DMS 273 treated with DMSO at 0.1 percent for 48 hours (cell line): ENCODE data around the gene RAET1G.
A peak's percentile ranks its signal among the peaks of the same experiment; 100 is the strongest.
"Not testable (repeated sequence)": the region's sequence is repeated elsewhere in the genome, so short reads cannot be mapped to it uniquely, and the experiment has no call there.

Experiments
- DNase-seq: peaks from one replicate; lab custom pipeline; 2025; lab: John Stamatoyannopoulos, UW

RAET1G gene

DNA sequence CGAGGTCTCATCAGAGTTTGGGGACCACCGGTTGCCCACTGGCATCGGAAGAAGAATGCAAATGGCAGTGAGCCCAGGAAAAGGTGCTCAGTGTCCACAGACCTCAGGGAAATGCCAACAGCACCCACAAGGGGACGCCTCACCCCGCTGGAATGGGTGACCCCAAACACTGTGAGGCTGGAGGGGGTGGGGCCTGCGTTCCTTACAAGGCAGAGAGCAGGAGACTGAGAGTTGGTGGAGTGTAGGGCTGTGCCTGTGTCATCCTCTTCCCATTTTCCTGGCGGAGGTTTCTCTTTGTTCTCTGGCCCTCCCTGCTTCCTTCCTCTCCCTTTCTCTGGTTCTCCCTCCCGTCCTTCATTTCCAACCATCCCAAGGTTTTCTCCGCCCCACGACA is 31.0 kb upstream of the RAET1G start:
- not testable (repeated sequence) for DNase-seq

- not testable (repeated sequence) for DNase-seq
These were observed 30.5 kb upstream of the RAET1G start for GRCh38 chr6:149953390-149953789.

GRCh38 chr6:149951626-149952025 is 28.7 kb upstream of the RAET1G start:
- DNase-seq, result no peak

DNA sequence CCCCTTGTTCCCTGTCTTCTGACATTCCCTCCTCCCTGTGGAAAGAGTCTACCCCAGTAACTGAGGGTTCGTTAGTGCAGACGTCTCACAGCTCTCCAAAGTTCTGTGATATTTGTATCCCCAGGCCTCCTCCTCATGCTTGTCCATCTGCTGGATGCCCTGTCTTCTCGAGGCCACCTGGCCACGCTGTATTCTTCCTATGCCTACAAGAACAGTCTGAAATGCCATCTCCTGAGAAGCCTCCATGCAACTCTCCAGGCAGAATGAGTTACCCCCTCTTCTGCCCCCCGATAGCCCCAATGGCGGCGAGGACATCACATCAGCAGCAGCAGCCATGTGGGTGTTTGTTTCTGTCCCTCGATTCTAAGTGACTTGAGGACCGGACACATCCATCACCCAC is 28.2 kb upstream of the RAET1G start:
- DNase-seq, result no peak

DNA sequence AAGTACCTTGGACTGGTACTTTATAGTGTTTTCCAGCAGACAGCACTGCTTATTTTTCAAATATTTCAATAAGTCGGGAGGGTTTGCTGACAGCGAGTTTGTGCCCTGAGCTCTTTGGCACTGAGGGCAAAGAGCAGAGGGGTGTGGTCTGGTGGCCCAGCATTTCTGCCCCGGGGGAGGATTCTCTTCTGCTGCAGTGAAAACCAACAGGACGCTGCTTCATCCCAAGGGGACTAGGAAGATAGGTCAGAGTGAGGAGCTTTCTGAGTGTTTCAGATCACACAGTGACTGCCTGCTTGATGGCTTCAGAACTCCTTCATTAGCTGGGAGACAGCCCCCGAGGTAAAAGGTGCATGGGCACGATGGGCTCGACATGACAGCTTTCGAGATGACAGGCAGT is 27.5 kb upstream of the RAET1G start:
- DNase-seq, result no peak

GRCh38 chr6:149948616-149949015 is 25.7 kb upstream of the RAET1G start:
- DNase-seq, result no peak

DNA sequence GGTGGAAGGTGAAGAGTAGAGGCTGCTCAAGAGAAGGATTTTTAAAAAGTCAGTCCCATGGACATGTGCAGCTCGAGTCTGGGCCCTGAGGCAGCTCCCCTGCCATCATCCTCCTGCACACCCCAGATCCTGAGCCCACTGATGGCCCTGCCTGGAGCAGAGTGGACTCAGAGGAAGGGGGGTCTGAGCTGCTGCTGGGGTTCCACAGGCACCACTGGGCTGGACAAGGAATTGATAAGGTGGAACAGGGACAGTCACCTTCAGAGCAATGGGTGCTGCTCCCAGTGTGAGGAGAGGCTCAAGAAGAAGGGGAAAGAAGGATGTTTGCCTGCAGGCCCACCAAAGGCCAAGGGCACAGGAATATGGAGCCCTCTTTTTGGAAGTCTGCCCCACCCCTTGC is 25.1 kb upstream of the RAET1G start:
- no peak for DNase-seq

DNA sequence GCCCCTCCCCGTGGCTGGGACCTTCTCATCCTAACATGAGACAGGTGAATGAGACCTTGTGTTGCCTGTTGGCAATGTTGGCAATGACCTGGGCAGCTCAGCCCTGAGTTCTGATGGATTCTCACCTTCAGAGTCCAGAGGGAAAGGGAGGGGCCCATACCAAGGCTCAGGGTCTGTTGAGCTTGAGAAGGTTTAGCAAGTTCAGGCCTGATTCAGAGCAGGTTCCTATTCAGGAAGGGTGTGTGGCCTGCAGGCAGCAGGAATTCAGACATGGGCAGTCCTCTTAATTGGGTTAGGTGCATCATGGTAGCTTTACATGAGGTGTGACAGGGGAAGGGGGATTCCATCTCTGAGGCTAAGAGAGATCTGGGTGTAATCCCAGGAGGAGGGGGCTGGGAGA is 24.6 kb upstream of the RAET1G start:
- DNase-seq, result not testable (repeated sequence)

- DNase-seq, result not testable (repeated sequence)
These were observed 23.7 kb upstream of the RAET1G start for GRCh38 chr6:149946631-149947030.

GRCh38 chr6:149945276-149945675 is 22.4 kb upstream of the RAET1G start:
- not testable (repeated sequence) for DNase-seq

DNA sequence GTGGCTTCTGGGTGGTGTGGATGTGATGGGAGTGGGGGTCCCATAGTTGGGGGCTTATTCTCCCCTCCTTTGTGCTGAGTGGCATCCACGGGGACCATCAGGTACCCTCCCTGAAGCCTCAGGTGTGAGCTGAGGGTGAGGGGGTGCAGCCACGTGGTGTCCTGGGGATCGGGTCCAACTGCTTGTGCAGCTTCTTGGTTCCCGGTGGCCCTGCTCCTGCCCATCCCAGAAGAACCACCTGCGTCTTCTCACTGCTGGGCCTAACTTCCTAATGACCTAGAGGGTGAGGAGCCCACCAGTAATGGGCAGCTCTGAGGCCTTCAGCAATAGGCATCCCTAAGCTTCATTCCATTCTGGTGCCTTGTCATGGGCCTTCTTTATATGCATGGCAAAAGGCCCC is 20.4 kb upstream of the RAET1G start:
- not testable (repeated sequence) for DNase-seq

DNA sequence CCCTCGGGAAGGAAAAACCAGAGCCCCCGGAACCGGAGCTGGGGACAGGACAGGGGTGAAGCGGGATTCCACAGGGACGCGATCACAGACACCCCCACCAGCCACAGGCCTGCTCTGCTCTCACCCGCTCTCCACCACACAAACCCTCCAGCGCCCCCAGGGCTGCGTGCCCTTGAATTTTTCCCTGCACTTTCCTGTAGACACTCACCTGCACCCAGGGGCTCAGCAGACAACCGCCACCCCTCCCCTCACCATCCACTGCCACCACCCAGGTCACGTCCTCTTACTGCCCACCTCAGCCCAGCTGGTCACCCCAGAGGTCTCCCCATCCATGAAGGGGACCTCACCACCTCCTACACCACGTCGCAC is 19.5 kb upstream of the RAET1G start:
- DNase-seq, result no peak

- DNase-seq, result peak; percentile 78
These were observed 18.9 kb upstream of the RAET1G start, which contains the start of gene ULBP2 for GRCh38 chr6:149941583-149942460. TSS of gene ULBP2 (plus strand) at chr6:149942014. CDS start at chr6:149942073, 59 bp downstream.

DNA sequence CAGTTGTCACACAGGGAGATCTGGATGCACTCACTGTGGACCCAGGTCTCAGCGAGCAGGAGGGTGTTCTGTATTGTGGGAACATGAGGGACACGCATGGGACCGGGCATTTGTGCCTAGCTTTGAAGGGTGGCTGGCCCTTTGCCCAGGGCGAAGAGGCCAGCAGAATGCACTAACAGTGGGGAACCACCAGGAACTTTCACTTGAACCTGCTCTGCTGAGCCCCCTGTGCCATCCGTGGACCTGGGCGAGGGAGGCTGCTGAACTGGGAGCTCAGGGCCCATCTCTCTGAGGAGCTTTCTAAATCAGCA is 17.7 kb upstream of the RAET1G start:
- no peak for DNase-seq

GRCh38 chr6:149939909-149940671 is 17.2 kb upstream of the RAET1G start:
- no peak for DNase-seq

- no peak for DNase-seq
These were observed 16.4 kb upstream of the RAET1G start for GRCh38 chr6:149939356-149939648.

GRCh38 chr6:149938571-149939355 is 15.8 kb upstream of the RAET1G start:
- no peak for DNase-seq

DNA sequence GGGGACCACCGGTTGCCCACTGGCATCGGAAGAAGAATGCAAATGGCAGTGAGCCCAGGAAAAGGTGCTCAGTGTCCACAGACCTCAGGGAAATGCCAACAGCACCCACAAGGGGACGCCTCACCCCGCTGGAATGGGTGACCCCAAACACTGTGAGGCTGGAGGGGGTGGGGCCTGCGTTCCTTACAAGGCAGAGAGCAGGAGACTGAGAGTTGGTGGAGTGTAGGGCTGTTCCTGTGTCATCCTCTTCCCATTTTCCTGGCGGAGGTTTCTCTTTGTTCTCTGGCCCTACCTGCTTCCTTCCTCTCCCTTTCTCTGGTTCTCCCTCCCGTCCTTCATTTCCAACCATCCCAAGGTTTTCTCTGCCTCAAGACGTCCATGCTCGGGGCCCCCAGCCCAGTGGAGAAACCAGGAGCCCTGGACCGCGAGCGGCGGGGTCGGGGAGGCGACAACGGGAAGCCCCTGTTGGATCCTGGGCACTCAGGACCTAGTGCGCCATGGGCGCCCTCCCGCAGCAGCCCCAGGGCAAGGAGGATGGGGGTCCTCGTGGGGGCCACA is 15.2 kb upstream of the RAET1G start:
- not testable (repeated sequence) for DNase-seq

GRCh38 chr6:149936743-149937142 is 13.8 kb upstream of the RAET1G start:
- DNase-seq, result no peak

GRCh38 chr6:149935668-149936067 is 12.7 kb upstream of the RAET1G start:
- no peak for DNase-seq

- DNase-seq, result no peak
These were observed 12.3 kb upstream of the RAET1G start for GRCh38 chr6:149935246-149935645.
